Nephron progenitor cell (in vitro differentiated cells): ENCODE data around the gene PTPRJ.

Source experiments
- DNase-seq: peaks from one replicate; pipeline ENCODE4 v3.0.0; 2021
- H3K27ac Mint-ChIP-seq: 2 replicates; pipeline ENCODE4 v1.8.0; 2021; ENCODE audit warnings: mild to moderate bottlenecking, moderate library complexity, mixed read lengths
- H3K27me3 Mint-ChIP-seq: 2 replicates; pipeline ENCODE4 v1.8.0; 2021; ENCODE audit warnings: mild to moderate bottlenecking, low read depth, mixed read lengths; ENCODE audit not compliant: poor library complexity
- H3K36me3 Mint-ChIP-seq: 2 replicates; pipeline ENCODE4 v1.8.0; 2021; ENCODE audit warnings: low read depth, mixed read lengths
- H3K4me1 Mint-ChIP-seq: 2 replicates; pipeline ENCODE4 v1.8.0; 2021; ENCODE audit warnings: mixed read lengths
- H3K4me3 Mint-ChIP-seq: 2 replicates; pipeline ENCODE4 v1.8.0; 2021; ENCODE audit warnings: mild to moderate bottlenecking, moderate library complexity, mixed read lengths
- H3K9me3 Mint-ChIP-seq: 2 replicates; pipeline ENCODE4 v1.8.0; 2021; ENCODE audit warnings: mild to moderate bottlenecking, moderate library complexity, mixed read lengths
- CTCF ChIP-seq: fragments of 200-600 bp; sonication (generic); IDR thresholded peaks from 2 replicates; pipeline ENCODE4 v1.5.0; 2021; ENCODE audit warnings: antibody characterized with exemption

Gene PTPRJ

DNA sequence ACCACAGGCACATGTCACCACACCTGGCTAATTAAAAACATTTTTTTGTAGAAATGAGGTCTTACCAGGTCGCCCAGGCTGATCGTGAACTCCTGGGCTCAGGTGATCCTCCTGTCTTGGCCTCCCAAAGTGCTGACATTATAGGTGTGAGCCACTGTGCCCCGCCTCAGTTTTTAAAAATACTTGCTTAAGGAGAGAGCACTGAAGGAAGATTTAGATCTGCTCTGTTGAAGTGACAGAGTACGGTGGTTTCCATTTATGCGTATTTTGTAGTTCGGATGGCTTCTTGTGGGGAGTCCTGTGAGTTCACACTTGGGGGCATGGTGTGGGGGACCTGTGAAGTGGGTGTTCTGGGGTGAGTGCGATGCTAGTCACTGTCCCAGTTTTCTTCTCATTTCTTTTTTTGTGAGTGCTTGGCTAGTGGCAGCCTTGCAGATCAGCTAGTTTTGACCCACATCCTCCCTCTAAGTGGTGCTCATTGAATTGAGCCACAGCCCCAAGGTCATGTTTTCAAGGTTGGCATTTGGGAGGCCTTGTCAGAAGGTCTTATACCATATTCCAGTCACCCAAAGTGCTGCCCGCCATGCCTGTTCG is 31.5 kb downstream of the PTPRJ start:
- H3K4me3 Mint-ChIP-seq, result no peak overlapping the region
- H3K9me3 Mint-ChIP-seq, result no peaks in the 10 kb centered on the region
- H3K27ac Mint-ChIP-seq, result no peak overlapping the region
- no peaks in the 10 kb centered on the region for H3K36me3 Mint-ChIP-seq
- peaks cover 27% of the 10 kb centered on the region for H3K4me1 Mint-ChIP-seq
- DNase-seq, result no peak
- TF ChIP-seq CTCF, result no peak
- no peaks in the 10 kb centered on the region for H3K27me3 Mint-ChIP-seq

DNA sequence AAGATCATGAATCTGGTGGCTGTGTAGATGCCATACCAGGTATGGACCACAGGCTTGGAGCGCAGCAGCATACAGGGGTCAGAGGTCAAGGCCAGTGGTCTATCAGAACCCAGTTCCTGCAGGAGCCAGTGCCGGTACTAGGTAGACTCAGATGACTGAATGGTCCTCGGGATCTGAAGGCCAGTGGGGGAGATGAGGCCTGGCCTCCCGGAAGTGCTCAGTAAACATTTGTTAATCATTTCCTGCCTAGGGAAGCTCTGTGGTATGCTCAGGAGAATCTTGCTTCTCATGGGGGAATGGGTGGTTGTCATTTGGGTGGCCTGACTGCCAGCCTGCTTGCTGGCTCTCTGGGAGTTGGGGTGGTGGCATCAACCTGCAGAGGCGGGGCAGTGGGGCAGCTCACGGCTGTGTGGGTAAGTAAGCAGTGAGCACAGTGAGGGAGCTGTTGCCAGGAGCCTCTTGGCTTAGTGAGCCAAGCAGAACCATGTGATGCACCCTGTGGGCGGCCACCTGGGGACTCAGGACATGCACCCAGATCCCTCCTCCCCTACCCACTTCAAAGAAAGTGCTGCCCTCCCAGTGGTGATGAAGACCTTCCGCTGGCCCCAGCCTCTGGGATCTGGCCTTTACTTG is 33.0 kb downstream of the PTPRJ start:
- no peak for DNase-seq
- Mint-ChIP-seq H3K27ac (no peak overlapping the region), H3K27me3 (no peaks in the 10 kb centered on the region), H3K4me3 (no peak overlapping the region), H3K4me1 (peaks cover 42% of the 10 kb centered on the region), H3K36me3 (no peaks in the 10 kb centered on the region), H3K9me3 (no peaks in the 10 kb centered on the region)
- TF ChIP-seq CTCF, result no peak

- no peak overlapping the region for H3K27ac Mint-ChIP-seq
- no peaks in the 10 kb centered on the region for H3K27me3 Mint-ChIP-seq
- H3K9me3 Mint-ChIP-seq, result no peaks in the 10 kb centered on the region
- no peak for TF ChIP-seq CTCF
- no peaks in the 10 kb centered on the region for H3K36me3 Mint-ChIP-seq
- H3K4me1 Mint-ChIP-seq, result peaks cover 58% of the 10 kb centered on the region
- DNase-seq, result no peak
- H3K4me3 Mint-ChIP-seq, result no peak overlapping the region
These were observed 34.6 kb downstream of the PTPRJ start for GRCh38 chr11:48014917-48015316.

GRCh38 chr11:48017105-48017830 is 36.9 kb downstream of the PTPRJ start:
- peak overlapping the region; percentile 74 for H3K4me3 Mint-ChIP-seq
- TF ChIP-seq CTCF, result no peak
- no peaks in the 10 kb centered on the region for H3K36me3 Mint-ChIP-seq
- peak overlapping the region; percentile 70 for H3K27ac Mint-ChIP-seq
- H3K9me3 Mint-ChIP-seq, result no peaks in the 10 kb centered on the region
- no peak for DNase-seq
- H3K27me3 Mint-ChIP-seq, result no peaks in the 10 kb centered on the region
- peaks cover 66% of the 10 kb centered on the region for H3K4me1 Mint-ChIP-seq

DNA sequence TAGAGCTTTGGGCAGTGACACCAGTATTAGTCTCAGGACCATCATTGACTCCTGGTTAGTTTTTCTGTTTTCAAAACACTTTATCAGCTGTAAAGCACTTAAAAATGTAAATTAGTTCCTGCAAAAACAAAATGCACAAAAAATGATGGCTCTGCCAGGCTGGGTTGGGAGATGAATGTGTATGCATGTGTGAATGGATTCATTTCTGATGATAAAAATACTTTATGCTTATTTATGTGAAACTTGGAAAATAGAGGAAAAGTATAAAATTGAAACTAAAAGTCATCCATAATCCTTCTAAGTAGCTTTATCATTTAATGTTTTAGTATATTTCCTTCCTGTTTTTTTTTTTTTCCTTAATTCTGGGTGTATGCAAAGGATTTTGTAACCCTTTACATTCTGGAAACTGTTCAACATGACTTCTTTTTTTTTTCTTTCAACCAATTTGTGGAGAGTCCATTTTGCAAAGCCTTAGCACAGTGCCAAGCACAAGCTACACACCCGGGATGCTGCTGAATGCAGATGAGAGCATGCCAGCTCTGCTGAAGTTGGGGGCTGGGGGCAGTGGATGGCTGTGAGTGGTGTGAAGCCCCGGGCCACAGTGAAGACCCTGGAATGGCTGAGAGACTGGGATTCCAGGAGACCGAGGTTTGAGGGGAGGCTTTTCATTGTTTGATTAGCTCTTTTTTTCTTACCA is 37.6 kb downstream of the PTPRJ start:
- H3K36me3 Mint-ChIP-seq, result no peaks in the 10 kb centered on the region
- H3K4me3 Mint-ChIP-seq, result peak overlapping the region; percentile 74
- peak overlapping the region; percentile 98 for H3K27ac Mint-ChIP-seq
- H3K4me1 Mint-ChIP-seq, result peaks cover 71% of the 10 kb centered on the region
- TF ChIP-seq CTCF, result no peak
- H3K27me3 Mint-ChIP-seq, result no peaks in the 10 kb centered on the region
- H3K9me3 Mint-ChIP-seq, result no peaks in the 10 kb centered on the region
- DNase-seq, result peak; percentile 10
